Spleen (tissue), 11 donors: ENCODE results near the gene CSGALNACT2. TPM values are rescaled to one million over a fixed set of nuclear protein-coding genes. Genes with fewer than 3 reads are reported as not detected.
A peak's percentile ranks its signal among the peaks of the same experiment; 100 is the strongest.
"Not testable (repeated sequence)": the region's sequence is repeated elsewhere in the genome, so short reads cannot be mapped to it uniquely, and the experiment has no call there.

Source experiments
- DNase-seq: peaks from one replicate; pipeline ENCODE4 v3.0.0-alpha.2; 2020
- H3K27ac ChIP-seq, 8 donors: fragments of 200-600 bp; sonication (generic) in 7 of 8; 1 replicate in 4 of 8; 2 replicates in 4 of 8; pipeline versions ENCODE4 v1.5.0 to v1.8.0; 2016 to 2021; ENCODE audit warnings: inconsistent platforms in 4 of 8, mild to moderate bottlenecking in 4 of 8, moderate library complexity in 1 of 8
- H3K27me3 ChIP-seq, 7 donors: fragments of 200-600 bp; sonication (generic) in 6 of 7; replicated peaks in 1 of 7; 1 replicate in 4 of 7; 2 replicates in 3 of 7; pipeline versions ENCODE4 v1.5.0 to v1.8.0; 2016 to 2021; ENCODE audit warnings: inconsistent platforms in 3 of 7, mild to moderate bottlenecking in 1 of 7
- H3K36me3 ChIP-seq, 6 donors: fragments of 200-600 bp; sonication (generic) in 5 of 6; 1 replicate in 4 of 6; 2 replicates in 2 of 6; pipeline versions ENCODE4 v1.5.0 to v1.8.0; 2016 to 2021; ENCODE audit warnings: inconsistent platforms in 2 of 6
- H3K4me1 ChIP-seq, 6 donors: fragments of 200-600 bp; sonication (generic) in 5 of 6; 1 replicate in 3 of 6; 2 replicates in 3 of 6; pipeline versions ENCODE4 v1.5.0 to v1.8.0; 2016 to 2021; ENCODE audit warnings: inconsistent platforms in 3 of 6
- H3K4me3 ChIP-seq, 8 donors: fragments of 200-600 bp; sonication (generic) in 7 of 8; 1 replicate in 4 of 8; 2 replicates in 4 of 8; pipeline versions ENCODE4 v1.5.0 to v1.8.0; 2016 to 2021; ENCODE audit warnings: inconsistent platforms in 4 of 8, mild to moderate bottlenecking in 4 of 8, moderate library complexity in 2 of 8
- H3K9me3 ChIP-seq, 8 donors: fragments of 200-600 bp; sonication (generic) in 7 of 8; 1 replicate in 4 of 8; 2 replicates in 4 of 8; pipeline versions ENCODE4 v1.5.0 to v1.8.0; 2016 to 2021; ENCODE audit warnings: inconsistent platforms in 4 of 8
- POLR2A ChIP-seq, 3 donors: fragments of 450-650 bp; IDR thresholded peaks; one replicate each; pipeline ENCODE4 v1.5.1; 2017; ENCODE audit warnings: antibody characterized with exemption in 3 of 3, mild to moderate bottlenecking in 1 of 3
- POLR2AphosphoS5 ChIP-seq, 3 donors: sonication (generic); formaldehyde crosslinking; IDR thresholded peaks; one replicate each; pipeline ENCODE4 v1.5.1; 2017; ENCODE audit warnings: antibody characterized with exemption in 3 of 3
- WGBS, 5 donors: extraction: QIAGEN DNeasy Blood & Tissue Kit in 3 of 5; methylation state at CpG; one replicate each; pipeline versions ENCODE4 v1.1.5 to v1.1.7; 2013 to 2018; 5-methylcytosine and 5-hydroxymethylcytosine counted together
- intact Hi-C: fragments of 100-400 bp; cut with DNase I; formaldehyde crosslinking; loops from one replicate; pipeline ENCODE4 v1.15.0; 2023; ENCODE audit warnings: low total_unique reads
- polyA plus RNA-seq, 3 donors: library from polyadenylated mRNA; stranded (reverse); fragments of 200-250 nt; gene quantifications; one replicate each; pipeline ENCODE4 v1.2.1, GENCODE V29; 2013
- total RNA-seq, 7 donors: library from RNA; depleted of rRNA in 3 of 7; stranded (reverse); fragments of >200 nt in 3 of 7; fragmentation: NEBNext Ultra II Directional in 4 of 7; extraction: Animal tissue kit (Norgen Biotek cat#: 25700) in 4 of 7; gene quantifications; one replicate each; pipeline versions ENCODE4 v1.1.0 to v1.2.1, GENCODE V29; 2016 to 2021
- TF ChIP-seq, protein P1 (sequence below), 11 experiments: fragments of 200-600 bp in 7 of 11; fragments of 450-650 bp in 4 of 11; sonication (generic) in 4 of 11; IDR thresholded peaks in 8 of 11; conservative IDR thresholded peaks in 3 of 11; 1 replicate in 7 of 11; 2 replicates in 4 of 11; pipeline versions ENCODE4 v1.4.0 to v1.8.0; 2016 to 2021; ENCODE audit warnings: antibody characterized with exemption in 11 of 11, inconsistent platforms in 4 of 11, mild to moderate bottlenecking in 1 of 11
- donor health status: healthy with polysubstance abuse.
- donor health status: DM: no; HTN: no; CAD: no; lungs with moderate emphysema.
- donor health status: DM: no; HTN: no; CAD: no.
- donor health status: Bipolar disorder and iron deficiency.
- donor health status: healthy.
- donor health status: DM: no; HTN: no; CAD: no.
- donor health status: DM: yes; HTN: yes; CAD: no.

Gene CSGALNACT2
- total and polyA plus RNA-seq, 10 donors: 8.1 to 77.1 (median 34.2) TPM

- WGBS, 5 donors: 0 to 1% (median 1%) methylated on average over 18 to 30 of the region's 30 CpGs
- peak; percentile 88 for DNase-seq
These were observed 576 bp upstream of the CSGALNACT2 start for GRCh38 chr10:43137717-43138020.

DNA sequence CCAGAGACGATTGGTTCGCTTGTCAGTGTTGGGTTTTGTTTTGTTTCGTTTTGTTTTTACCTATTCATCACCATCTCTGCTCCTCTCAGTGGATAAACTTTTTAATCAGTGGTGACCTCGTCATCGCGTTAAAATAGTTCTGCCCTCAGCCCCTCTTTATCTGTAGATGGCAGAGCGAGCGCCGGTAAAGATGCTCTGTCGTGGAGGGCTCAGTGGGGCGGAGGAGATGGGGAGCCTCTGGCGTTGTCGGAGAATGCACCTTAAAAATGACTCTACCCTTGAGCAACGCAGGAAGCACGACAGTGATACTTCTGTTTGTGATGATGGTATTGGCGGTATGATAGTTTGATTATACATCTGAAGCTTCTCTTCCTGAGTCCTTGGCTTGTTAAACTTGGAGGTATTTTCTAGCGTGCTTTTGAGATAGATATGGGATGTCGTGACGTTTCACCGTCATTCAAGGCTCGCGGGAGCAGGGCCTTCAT, 554 bp downstream of the CSGALNACT2 start:
- intact Hi-C loops: no loop called here
- H3K27ac ChIP-seq: peak overlapping the region; percentile 74 to 98 (median 97)
- peak overlapping the region; percentile 63 to 92 (median 86) for H3K4me3 ChIP-seq
- peak; percentile 85 for DNase-seq
- H3K27me3 ChIP-seq: no peaks in the 10 kb centered on the region
- no peaks in the 10 kb centered on the region for H3K9me3 ChIP-seq
- TF ChIP-seq POLR2A (IDR thresholded peaks at IDR 0.05) (no peak), POLR2AphosphoS5 (IDR thresholded peaks at IDR 0.05) (peak in 1 of 3 donors; percentile 78)
- TF ChIP-seq, protein P1, sequence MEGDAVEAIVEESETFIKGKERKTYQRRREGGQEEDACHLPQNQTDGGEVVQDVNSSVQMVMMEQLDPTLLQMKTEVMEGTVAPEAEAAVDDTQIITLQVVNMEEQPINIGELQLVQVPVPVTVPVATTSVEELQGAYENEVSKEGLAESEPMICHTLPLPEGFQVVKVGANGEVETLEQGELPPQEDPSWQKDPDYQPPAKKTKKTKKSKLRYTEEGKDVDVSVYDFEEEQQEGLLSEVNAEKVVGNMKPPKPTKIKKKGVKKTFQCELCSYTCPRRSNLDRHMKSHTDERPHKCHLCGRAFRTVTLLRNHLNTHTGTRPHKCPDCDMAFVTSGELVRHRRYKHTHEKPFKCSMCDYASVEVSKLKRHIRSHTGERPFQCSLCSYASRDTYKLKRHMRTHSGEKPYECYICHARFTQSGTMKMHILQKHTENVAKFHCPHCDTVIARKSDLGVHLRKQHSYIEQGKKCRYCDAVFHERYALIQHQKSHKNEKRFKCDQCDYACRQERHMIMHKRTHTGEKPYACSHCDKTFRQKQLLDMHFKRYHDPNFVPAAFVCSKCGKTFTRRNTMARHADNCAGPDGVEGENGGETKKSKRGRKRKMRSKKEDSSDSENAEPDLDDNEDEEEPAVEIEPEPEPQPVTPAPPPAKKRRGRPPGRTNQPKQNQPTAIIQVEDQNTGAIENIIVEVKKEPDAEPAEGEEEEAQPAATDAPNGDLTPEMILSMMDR (IDR thresholded peaks at IDR 0.05 in 8 of 11, conservative IDR thresholded peaks at IDR 0.05 in 3 of 11): peak in 3 of 11 experiments; percentile 6 to 26 (median 14)
- no peaks in the 10 kb centered on the region for H3K36me3 ChIP-seq
- H3K4me1 ChIP-seq: peaks cover 24 to 76% (median 51%) of the 10 kb centered on the region in 6 donors
- 0 to 1% (median 0%) methylated on average over 22 of the region's 22 CpGs for WGBS, 5 donors

More at GRCh38 chr10:43137717-43138020, 576 bp upstream of the CSGALNACT2 start:
- no peaks in the 10 kb centered on the region for H3K27me3 ChIP-seq
- H3K4me1 ChIP-seq: peaks cover 24 to 65% (median 44%) of the 10 kb centered on the region in 6 donors
- peak overlapping the region; percentile 74 to 98 (median 97) for H3K27ac ChIP-seq
- peak overlapping the region; percentile 63 to 92 (median 86) for H3K4me3 ChIP-seq
- intact Hi-C loops: no loop called here
- no peaks in the 10 kb centered on the region for H3K9me3 ChIP-seq
- no peaks in the 10 kb centered on the region for H3K36me3 ChIP-seq
- no peak for TF ChIP-seq POLR2AphosphoS5 (IDR thresholded peaks at IDR 0.05)
- TF ChIP-seq POLR2A (IDR thresholded peaks at IDR 0.05): no peak
- TF ChIP-seq, protein P1 (IDR thresholded peaks at IDR 0.05 in 8 of 11, conservative IDR thresholded peaks at IDR 0.05 in 3 of 11): no peak

DNA sequence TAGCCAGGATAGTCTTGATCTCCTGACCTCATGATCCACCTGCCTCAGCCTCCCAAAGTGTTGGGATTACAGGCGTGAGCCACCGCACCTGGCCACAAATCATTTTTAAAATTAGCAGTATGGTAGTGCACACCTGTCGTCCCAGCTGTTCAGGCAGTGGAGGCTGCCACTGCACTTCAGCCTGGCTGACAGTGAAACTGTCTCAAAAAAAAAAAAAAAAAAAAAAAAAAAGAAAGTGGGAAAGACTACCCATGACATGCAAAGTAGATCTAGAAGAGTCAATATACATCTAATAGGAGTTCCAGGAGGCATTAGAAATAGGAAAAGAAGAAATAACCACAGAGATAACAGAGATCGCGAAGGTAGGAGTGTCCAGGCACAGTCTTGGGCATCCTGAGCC, 3.2 kb downstream of the CSGALNACT2 start:
- TF ChIP-seq POLR2A (IDR thresholded peaks at IDR 0.05) (no peak), POLR2AphosphoS5 (IDR thresholded peaks at IDR 0.05) (no peak)
- TF ChIP-seq, protein P1 (IDR thresholded peaks at IDR 0.05 in 8 of 11, conservative IDR thresholded peaks at IDR 0.05 in 3 of 11): no peak
- intact Hi-C loops: no loop called here
- peak overlapping the region in 6 of 8 donors; percentile 97 to 98 (median 98) for H3K27ac ChIP-seq
- no peaks in the 10 kb centered on the region for H3K9me3 ChIP-seq
- no peak for DNase-seq
- peaks cover 24 to 91% (median 70%) of the 10 kb centered on the region in 6 donors for H3K4me1 ChIP-seq
- H3K27me3 ChIP-seq: no peaks in the 10 kb centered on the region
- peak overlapping the region in 1 of 8 donors; percentile 92 for H3K4me3 ChIP-seq
- no peaks in the 10 kb centered on the region for H3K36me3 ChIP-seq
- 73 to 88% (median 84%) methylated on average over 5 of the region's 5 CpGs for WGBS, 5 donors

- Histone ChIP-seq H3K36me3 (no peaks in the 10 kb centered on the region), H3K9me3 (peaks cover 0 to 15% (median 11%) of the 10 kb centered on the region in 8 donors), H3K4me1 (peaks cover 6 to 75% (median 49%) of the 10 kb centered on the region in 6 donors), H3K4me3 (no peak overlapping the region), H3K27me3 (no peaks in the 10 kb centered on the region), H3K27ac (no peak overlapping the region)
- WGBS, 5 donors: 67 to 89% (median 81%) methylated on average over 6 of the region's 6 CpGs
- no peak for DNase-seq
- TF ChIP-seq POLR2AphosphoS5 (IDR thresholded peaks at IDR 0.05): no peak
- TF ChIP-seq, protein P1 (IDR thresholded peaks at IDR 0.05 in 8 of 11, conservative IDR thresholded peaks at IDR 0.05 in 3 of 11): no peak
- TF ChIP-seq POLR2A (IDR thresholded peaks at IDR 0.05): no peak
- intact Hi-C loops: no loop called here
These were observed 7.1 kb downstream of the CSGALNACT2 start for GRCh38 chr10:43145311-43145710.

GRCh38 chr10:43145936-43146335, 7.7 kb downstream of the CSGALNACT2 start:
- H3K27me3 ChIP-seq, intact Hi-C loops, H3K36me3 ChIP-seq, DNase-seq, H3K4me3 ChIP-seq: not testable (repeated sequence)
- 81 to 94% (median 86%) methylated on average over 1 of the region's 1 CpG for WGBS, 5 donors
- Histone ChIP-seq H3K4me1 (peaks cover 6 to 75% (median 47%) of the 10 kb centered on the region in 6 donors), H3K9me3 (peaks cover 0 to 15% (median 11%) of the 10 kb centered on the region in 8 donors), H3K27ac (peak overlapping the region in 2 of 8 donors; percentile 23 to 31)
